HepG2 (cell line): ENCODE measurements around the gene SRP72. TPM values are rescaled to one million over a fixed set of nuclear protein-coding genes. Genes with fewer than 3 reads are reported as not detected.
A peak's percentile ranks its signal among the peaks of the same experiment; 100 is the strongest.
"Not testable (repeated sequence)": the region's sequence is repeated elsewhere in the genome, so short reads cannot be mapped to it uniquely, and the experiment has no call there.

Experiments used
- ATAC-seq: fragments of 200-7000 bp; cut with Tn5 transposase; 3 replicates; pipeline ENCODE4 v1.9.1; 2020; ENCODE audit warnings: mild to moderate bottlenecking, moderate library complexity
- BruUV-seq: library from RNA; stranded (reverse); fragments of 400-500 nt; replicated peaks from 2 replicates; lab custom pipeline; 2021; lab: Mats Ljungman, UMichigan
- CTCF ChIA-PET: fragments of 300-600 bp; formaldehyde crosslinking; extraction: SDS; loops from one replicate; lab custom pipeline; 2021; ENCODE audit warnings: low total read pairs, inconsistent platforms, low intra/inter-chr PET ratio; lab: Yijun Ruan, JAX
- POLR2A ChIA-PET: fragments of 350-600 bp; sonication (Branson Sonifier 250); formaldehyde crosslinking; loops from one replicate; lab custom pipeline; 2020; ENCODE audit warnings: antibody characterized with exemption, inconsistent platforms; lab: Yijun Ruan, JAX
- DNase-seq: peaks from one replicate; pipeline ENCODE4 v3.0.0-alpha.2; 2015; ENCODE audit warnings: low spot score
- FAIRE-seq: peaks from 3 replicates; lab custom pipeline; 2011; peaks lifted over from hg19 to GRCh38; lab: Jason Lieb, UNC
- H2AFZ ChIP-seq: one replicate; pipeline ENCODE4 v1.6.1; 2011; ENCODE audit warnings: low read length, inconsistent platforms
- H3K27ac ChIP-seq: fragments of 300-600 bp; 3 replicates; pipeline ENCODE4 v1.8.0; 2011; ENCODE audit warnings: mixed run types, mild to moderate bottlenecking, mixed read lengths, low read length, inconsistent platforms; ENCODE audit not compliant: insufficient read depth; ENCODE audit errors: extremely low read length
- H3K27me3 ChIP-seq, 2 experiments: fragments of 200-600 bp in 1 of 2; 2 replicates in 1 of 2; 3 replicates in 1 of 2; pipeline versions ENCODE4 v1.6.0 to v1.8.0; 2011; ENCODE audit warnings: low read length in 2 of 2, mild to moderate bottlenecking in 2 of 2, moderate library complexity in 2 of 2, inconsistent platforms in 1 of 2; ENCODE audit not compliant: insufficient read depth in 2 of 2, control insufficient read depth in 1 of 2
- H3K36me3 ChIP-seq, 2 experiments: fragments of 200-600 bp in 1 of 2; replicated peaks in 1 of 2; 2 replicates in 1 of 2; 3 replicates in 1 of 2; pipeline versions ENCODE4 v1.5.1 to v1.8.0; 2011; ENCODE audit warnings: low read length in 2 of 2, inconsistent platforms in 1 of 2; ENCODE audit not compliant: insufficient read depth in 2 of 2, control insufficient read depth in 1 of 2
- H3K4me1 ChIP-seq: 2 replicates; pipeline ENCODE4 v1.5.1; 2012; ENCODE audit warnings: low read length, inconsistent platforms; ENCODE audit not compliant: insufficient read depth
- H3K4me2 ChIP-seq: 2 replicates; pipeline ENCODE4 v1.6.0; 2011; ENCODE audit warnings: low read depth, low read length, inconsistent platforms
- H3K4me3 ChIP-seq, 3 experiments: fragments of 200-600 bp in 1 of 3; sonication (generic), shearing (Covaris generic) in 1 of 3; replicated peaks in 1 of 3; 2 replicates each; pipeline ENCODE4 v1.5.1; 2011 to 2016; ENCODE audit warnings: low read length in 3 of 3, inconsistent platforms in 2 of 3, low read depth in 2 of 3, mild to moderate bottlenecking in 2 of 3, control low read depth in 1 of 3, mixed read lengths in 1 of 3; ENCODE audit not compliant: insufficient read depth in 1 of 3
- H3K79me2 ChIP-seq: one replicate; pipeline ENCODE4 v1.6.1; 2011; ENCODE audit warnings: low read length, inconsistent platforms; ENCODE audit not compliant: insufficient read depth
- H3K9ac ChIP-seq: 2 replicates; pipeline ENCODE4 v1.6.0; 2011; ENCODE audit warnings: mild to moderate bottlenecking, low read depth, low read length, inconsistent platforms; ENCODE audit not compliant: insufficient read depth
- H3K9me3 ChIP-seq: 2 replicates; pipeline ENCODE4 v1.5.1; 2012; ENCODE audit warnings: mild to moderate bottlenecking, low read length
- H4K20me1 ChIP-seq: 2 replicates; pipeline ENCODE4 v1.6.0; 2011; ENCODE audit warnings: inconsistent platforms, mild to moderate bottlenecking, low read length, moderate library complexity; ENCODE audit not compliant: insufficient read depth
- CREB1 ChIP-seq, 2 experiments: fragments of 450-650 bp in 1 of 2; IDR thresholded peaks; 2 replicates each; pipeline ENCODE4 v1.6.1; 2016 to 2017; ENCODE audit warnings: control low read depth in 1 of 2, mild to moderate bottlenecking in 1 of 2, missing compliant biosample characterization in 1 of 2, missing genetic modification characterization in 1 of 2
- FOSL2 ChIP-seq: sonication (generic); formaldehyde crosslinking; IDR thresholded peaks from 2 replicates; pipeline ENCODE4 v1.4.0; 2020; ENCODE audit warnings: missing genetic modification reagents
- GABPA ChIP-seq, 2 experiments: IDR thresholded peaks; 2 replicates each; pipeline ENCODE4 v1.6.1; 2011 to 2016; ENCODE audit warnings: low read depth in 2 of 2, low read length in 1 of 2, missing biosample characterization in 1 of 2, missing genetic modification characterization in 1 of 2
- PHF8 ChIP-seq: sonication (generic); formaldehyde crosslinking; IDR thresholded peaks from 2 replicates; pipeline ENCODE4 v1.5.0; 2020; ENCODE audit warnings: missing genetic modification reagents
- POLR2A ChIP-seq, 2 experiments: IDR thresholded peaks; 2 replicates each; pipeline ENCODE4 v1.6.1; 2011; ENCODE audit warnings: low read depth in 2 of 2, low read length in 2 of 2, mild to moderate bottlenecking in 1 of 2, moderate library complexity in 1 of 2; ENCODE audit not compliant: insufficient read depth in 1 of 2
- RBM39 ChIP-seq: fragments of 200-400 bp; formaldehyde crosslinking; IDR thresholded peaks from one replicate; pipeline ENCODE4 v1.6.1; 2018; ENCODE audit warnings: antibody characterized with exemption, mild to moderate bottlenecking, low read depth, low read length; ENCODE audit not compliant: poor library complexity, severe bottlenecking
- ZBTB21 ChIP-seq: sonication (generic); formaldehyde crosslinking; IDR thresholded peaks from 2 replicates; pipeline ENCODE4 v1.4.0; 2020; ENCODE audit warnings: missing genetic modification reagents
- WGBS: methylation state at CpG from one replicate; pipeline ENCODE4 v1.1.6; 2017; ENCODE audit warnings: low lambda C conversion rate; 5-methylcytosine and 5-hydroxymethylcytosine counted together
- in situ Hi-C: cut with HindIII; loops from 2 replicates; pipeline ENCODE4 v1.10.0; 2017; ENCODE audit warnings: low pct_unique_long_range_greater_than_20kb; ENCODE audit not compliant: extremely low pct_ligation_motif_present
- intact Hi-C: fragments of 100-400 bp; cut with micrococcal nuclease; formaldehyde crosslinking; loops from one replicate; pipeline ENCODE4 v1.10.0; 2022; ENCODE audit not compliant: unreplicated experiment
- polyA plus RNA-seq, 8 experiments: library from polyadenylated mRNA; depleted of rRNA in 3 of 8; stranded (reverse) in 7 of 8; unstranded in 1 of 8; fragments of >200 nt; fragmentation: Illumina TruSeq in 4 of 8; extraction: Trizol in 4 of 8; gene quantifications; 2 replicates each; pipeline versions ENCODE4 v1.2.1 to v1.2.3, GENCODE V29; 2011 to 2016; ENCODE audit warnings: low read depth in 4 of 8, missing spikeins in 1 of 8, mixed read lengths in 1 of 8; ENCODE audit not compliant: insufficient read depth in 1 of 8
- total RNA-seq, 5 experiments: library from RNA; depleted of rRNA; stranded (reverse); fragments of >200 nt; fragmentation: Illumina TruSeq; extraction: Trizol; gene quantifications; 2 replicates each; pipeline ENCODE4 v1.2.3, GENCODE V29; 2016; ENCODE audit warnings: low read depth in 1 of 5
- TF ChIP-seq, protein P1 (sequence below): sonication (generic); formaldehyde crosslinking; IDR thresholded peaks from 2 replicates; pipeline ENCODE4 v1.4.0; 2020; ENCODE audit warnings: missing genetic modification reagents, mild to moderate bottlenecking, borderline replicate concordance
- TF ChIP-seq, protein P2 (sequence below): IDR thresholded peaks from 2 replicates; pipeline ENCODE4 v1.6.1; 2012; ENCODE audit warnings: low read depth, low read length, improper control_type of control experiment
- TF ChIP-seq, protein P3 (sequence below): sonication (generic); formaldehyde crosslinking; IDR thresholded peaks from 2 replicates; pipeline ENCODE4 v1.4.0; 2020; ENCODE audit warnings: missing genetic modification reagents, borderline replicate concordance

SRP72 gene
- total and polyA plus RNA-seq, 2 of the 13 experiments (the other 11 are each of a cell fraction or from before 2014, with no cell fraction given) = 64.9 to 75.6 TPM

DNA sequence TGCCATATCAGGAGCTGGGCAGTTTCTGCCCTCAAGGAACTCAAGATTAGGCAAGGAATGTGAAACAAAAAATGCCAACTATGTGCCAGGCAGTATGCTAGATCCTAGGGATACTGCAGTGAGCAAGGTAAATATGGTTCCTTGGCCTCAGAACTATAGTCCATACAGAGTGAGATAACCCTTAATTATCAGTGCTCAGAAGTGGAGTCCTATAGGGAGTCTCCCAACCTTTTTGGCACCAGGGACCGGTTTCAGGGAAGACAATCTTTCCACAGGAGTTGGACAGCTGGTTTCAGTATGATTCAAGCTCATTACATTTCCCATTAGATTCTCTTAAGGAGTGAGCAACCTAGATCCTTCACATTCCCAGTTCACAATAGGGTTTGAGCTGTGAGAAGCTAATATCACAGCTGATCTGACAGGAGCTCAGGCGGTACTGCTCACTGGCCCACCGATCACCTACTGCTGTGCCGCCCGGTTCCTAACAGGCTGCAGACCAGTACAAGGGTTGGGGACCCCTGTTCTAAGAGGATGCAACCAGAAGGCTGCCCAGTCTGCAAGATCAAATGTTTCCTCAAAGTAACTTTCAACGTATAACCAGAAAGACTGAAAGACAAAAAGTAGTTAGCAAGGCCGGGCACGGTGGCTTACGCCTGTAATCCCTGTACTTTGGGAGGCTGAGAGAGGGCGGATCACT lies 1.7 kb upstream of the SRP72 start (continued):
- no peak for TF ChIP-seq RBM39

DNA sequence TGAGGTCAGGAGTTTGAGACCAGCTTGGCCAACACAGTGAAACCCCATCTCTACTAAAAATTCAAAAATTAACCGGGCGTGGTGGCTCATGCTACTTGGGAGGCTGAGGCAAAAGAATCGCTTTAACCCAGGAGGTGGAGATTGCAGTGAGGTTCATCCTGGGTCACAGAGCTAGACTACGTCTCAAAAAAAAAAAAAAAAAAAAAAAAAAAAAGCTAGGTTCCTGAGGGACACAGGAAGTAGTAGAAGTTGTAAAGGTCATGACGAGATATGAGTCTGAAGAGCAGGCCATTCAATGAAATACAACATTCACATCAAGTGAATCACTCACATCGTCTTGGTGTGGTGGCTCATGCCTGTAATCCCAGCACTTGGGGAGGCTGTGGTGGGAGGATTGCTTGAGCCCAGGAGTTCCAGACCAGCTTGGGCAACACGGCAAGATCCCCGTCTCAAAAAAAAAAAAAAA lies 1.1 kb upstream of the SRP72 start:
- intact Hi-C loops = loop anchor here (2.0 to 5.0 kb wide), 2 partner anchors 39 to 78 kb away; no protein-coding TSS in a partner anchor
- peaks cover 18% of the 10 kb centered on the region for H4K20me1 ChIP-seq
- CTCF ChIA-PET; H3K9me3 ChIP-seq; in situ Hi-C loops; H2AFZ ChIP-seq; BruUV-seq; H3K27me3 ChIP-seq; TF ChIP-seq GABPA (IDR thresholded peaks at IDR 0.05; ENCODE audit: low read depth, low read length): not testable (repeated sequence)
- peaks cover 60% of the 10 kb centered on the region for H3K79me2 ChIP-seq
- POLR2A ChIA-PET = interaction anchor here (0.6 to 2.8 kb wide), 8 partner anchors 8 to 82 kb away, joined by 4 to 24 read pairs (median 4); partner anchors contain the start of genes AASDH, PAICS and PPAT
- peak overlapping the region; percentile 80 for H3K4me2 ChIP-seq
- H3K9ac ChIP-seq = peak overlapping the region; percentile 98
- TF ChIP-seq PHF8 (CRISPR knock-in tag) (0 out of 2 replicates have a peak, but pooled peaks have one; percentile 14), GABPA (CRISPR knock-in tag; IDR thresholded peaks at IDR 0.05; ENCODE audit: low read depth) (peak; percentile 83), ZBTB21 (CRISPR knock-in tag) (0 out of 2 replicates have a peak, but pooled peaks have one; percentile 45), CREB1 (IDR thresholded peaks at IDR 0.05) (peak; percentile 51; the same call in 1 of the 2 replicates), CREB1 (CRISPR knock-in tag; IDR thresholded peaks at IDR 0.05) (peak; percentile 62), FOSL2 (peak; percentile 77), POLR2A (IDR thresholded peaks at IDR 0.05; ENCODE audit: insufficient read depth in 1 of 2, low read depth in 2 of 2, low read length in 2 of 2) (peak in 1 of 2 experiments; percentile 72; a peak in 2 of 4 replicates)
- TF ChIP-seq, protein P1, sequence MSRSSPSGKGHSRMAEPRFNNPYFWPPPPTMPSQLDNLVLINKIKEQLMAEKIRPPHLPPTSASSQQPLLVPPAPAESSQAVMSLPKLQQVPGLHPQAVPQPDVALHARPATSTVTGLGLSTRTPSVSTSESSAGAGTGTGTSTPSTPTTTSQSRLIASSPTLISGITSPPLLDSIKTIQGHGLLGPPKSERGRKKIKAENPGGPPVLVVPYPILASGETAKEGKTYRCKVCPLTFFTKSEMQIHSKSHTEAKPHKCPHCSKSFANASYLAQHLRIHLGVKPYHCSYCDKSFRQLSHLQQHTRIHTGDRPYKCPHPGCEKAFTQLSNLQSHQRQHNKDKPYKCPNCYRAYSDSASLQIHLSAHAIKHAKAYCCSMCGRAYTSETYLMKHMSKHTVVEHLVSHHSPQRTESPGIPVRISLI (CRISPR knock-in tag) = peak; percentile 84; the same call in 1 of the 2 replicates
- TF ChIP-seq, protein P2, sequence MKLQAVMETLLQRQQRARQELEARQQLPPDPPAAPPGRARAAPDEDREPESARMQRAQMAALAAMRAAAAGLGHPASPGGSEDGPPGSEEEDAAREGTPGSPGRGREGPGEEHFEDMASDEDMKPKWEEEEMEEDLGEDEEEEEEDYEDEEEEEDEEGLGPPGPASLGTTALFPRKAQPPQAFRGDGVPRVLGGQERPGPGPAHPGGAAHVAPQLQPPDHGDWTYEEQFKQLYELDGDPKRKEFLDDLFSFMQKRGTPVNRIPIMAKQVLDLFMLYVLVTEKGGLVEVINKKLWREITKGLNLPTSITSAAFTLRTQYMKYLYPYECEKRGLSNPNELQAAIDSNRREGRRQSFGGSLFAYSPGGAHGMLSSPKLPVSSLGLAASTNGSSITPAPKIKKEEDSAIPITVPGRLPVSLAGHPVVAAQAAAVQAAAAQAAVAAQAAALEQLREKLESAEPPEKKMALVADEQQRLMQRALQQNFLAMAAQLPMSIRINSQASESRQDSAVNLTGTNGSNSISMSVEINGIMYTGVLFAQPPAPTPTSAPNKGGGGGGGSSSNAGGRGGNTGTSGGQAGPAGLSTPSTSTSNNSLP = peak; percentile 45; the same call in 1 of the 2 replicates
- TF ChIP-seq, protein P3, sequence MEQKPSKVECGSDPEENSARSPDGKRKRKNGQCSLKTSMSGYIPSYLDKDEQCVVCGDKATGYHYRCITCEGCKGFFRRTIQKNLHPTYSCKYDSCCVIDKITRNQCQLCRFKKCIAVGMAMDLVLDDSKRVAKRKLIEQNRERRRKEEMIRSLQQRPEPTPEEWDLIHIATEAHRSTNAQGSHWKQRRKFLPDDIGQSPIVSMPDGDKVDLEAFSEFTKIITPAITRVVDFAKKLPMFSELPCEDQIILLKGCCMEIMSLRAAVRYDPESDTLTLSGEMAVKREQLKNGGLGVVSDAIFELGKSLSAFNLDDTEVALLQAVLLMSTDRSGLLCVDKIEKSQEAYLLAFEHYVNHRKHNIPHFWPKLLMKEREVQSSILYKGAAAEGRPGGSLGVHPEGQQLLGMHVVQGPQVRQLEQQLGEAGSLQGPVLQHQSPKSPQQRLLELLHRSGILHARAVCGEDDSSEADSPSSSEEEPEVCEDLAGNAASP = peak; percentile 75; the same call in 1 of the 2 replicates
- ATAC-seq (peak; percentile 46), DNase-seq (peak; percentile 71), FAIRE-seq (peak; percentile 58)
- peak overlapping the region; percentile 83 for H3K27ac ChIP-seq
- WGBS = 27% methylated on average over 8 of the region's 8 CpGs
- peaks cover 25% of the 10 kb centered on the region for H3K4me1 ChIP-seq
- peaks cover 0 to 18% of the 10 kb centered on the region in 2 experiments; a peak in 1 of 5 replicates for H3K36me3 ChIP-seq
- H3K4me3 ChIP-seq = peak overlapping the region; percentile 79 to 90 (median 83)
